Natural killer cell (primary cell): ENCODE results near the gene DCAF10. TPM values are rescaled to one million over a fixed set of nuclear protein-coding genes. Genes with fewer than 3 reads are reported as not detected.
A peak's percentile ranks its signal among the peaks of the same experiment; 100 is the strongest.

Experiments
- ATAC-seq, 3 donors: fragments of 150-1000 bp in 2 of 3; fragments of 200-7000 bp in 1 of 3; cut with Tn5 transposase; 1 replicate in 1 of 3; 2 replicates in 2 of 3; pipeline ENCODE4 v1.10.0; 2021; ENCODE audit warnings: mild to moderate bottlenecking in 2 of 3, moderate library complexity in 2 of 3
- DNase-seq, 2 donors: peaks; one replicate each; pipeline versions ENCODE4 v3.0.0 to v3.0.0-alpha.2; 2013 to 2021; ENCODE audit warnings: mixed read lengths in 1 of 2
- H3K27ac ChIP-seq: one replicate; pipeline ENCODE4 v1.5.1; 2013; ENCODE audit warnings: mild to moderate bottlenecking, low read length
- H3K27me3 ChIP-seq: one replicate; pipeline ENCODE4 v1.6.1; 2013; ENCODE audit warnings: low read length; ENCODE audit not compliant: control insufficient read depth, insufficient read depth
- H3K36me3 ChIP-seq: one replicate; pipeline ENCODE4 v1.6.1; 2013; ENCODE audit warnings: low read length; ENCODE audit not compliant: control insufficient read depth, insufficient read depth
- H3K4me1 ChIP-seq: one replicate; pipeline ENCODE4 v1.6.1; 2013; ENCODE audit warnings: low read length; ENCODE audit not compliant: control insufficient read depth, insufficient read depth
- H3K4me3 ChIP-seq: one replicate; pipeline ENCODE4 v1.5.1; 2013; ENCODE audit warnings: low read length
- H3K9me3 ChIP-seq: one replicate; pipeline ENCODE4 v1.6.1; 2013; ENCODE audit warnings: low read length; ENCODE audit not compliant: control insufficient read depth, insufficient read depth
- H3K27ac Mint-ChIP-seq, 2 donors: one replicate each; pipeline ENCODE4 v1.8.0; 2022; ENCODE audit warnings: mild to moderate bottlenecking in 2 of 2, mixed read lengths in 2 of 2, moderate library complexity in 1 of 2
- H3K27me3 Mint-ChIP-seq, 2 donors: one replicate each; pipeline ENCODE4 v1.8.0; 2022; ENCODE audit warnings: low read depth in 2 of 2, mixed read lengths in 2 of 2
- H3K36me3 Mint-ChIP-seq: one replicate; pipeline ENCODE4 v1.8.0; 2022; ENCODE audit warnings: mixed read lengths
- H3K4me1 Mint-ChIP-seq, 2 donors: one replicate each; pipeline ENCODE4 v1.8.0; 2022; ENCODE audit warnings: mixed read lengths in 2 of 2
- H3K4me3 Mint-ChIP-seq: one replicate; pipeline ENCODE4 v1.8.0; 2022; ENCODE audit warnings: mild to moderate bottlenecking, moderate library complexity, mixed read lengths
- H3K9me3 Mint-ChIP-seq, 2 donors: one replicate each; pipeline ENCODE4 v1.8.0; 2022; ENCODE audit warnings: mixed read lengths in 2 of 2
- WGBS: methylation state at CpG from one replicate; pipeline ENCODE4 v1.1.7; 2013; ENCODE audit warnings: missing lambda C conversion rate; ENCODE audit not compliant: insufficient coverage; 5-methylcytosine and 5-hydroxymethylcytosine counted together
- intact Hi-C: fragments of 100-400 bp; cut with micrococcal nuclease; formaldehyde crosslinking; loops from one replicate; pipeline ENCODE4 v1.14.2; 2022
- total RNA-seq, 4 donors: library from RNA; stranded (reverse); fragments of 120-200 nt in 1 of 4; gene quantifications; one replicate each; pipeline versions ENCODE4 v1.2.3 to v1.2.4, GENCODE V29; 2013 to 2022
- TF ChIP-seq, protein P1 (sequence below): fragments of 200-600 bp; IDR thresholded peaks from one replicate; pipeline ENCODE4 v1.8.0; 2022; ENCODE audit warnings: antibody characterized with exemption

Gene DCAF10
- total RNA-seq, 3 donors from 2014 or later (not counting 1 experiment from before 2014, with no cell fraction given) = 12.9 to 21.0 (median 18.5) TPM

DNA sequence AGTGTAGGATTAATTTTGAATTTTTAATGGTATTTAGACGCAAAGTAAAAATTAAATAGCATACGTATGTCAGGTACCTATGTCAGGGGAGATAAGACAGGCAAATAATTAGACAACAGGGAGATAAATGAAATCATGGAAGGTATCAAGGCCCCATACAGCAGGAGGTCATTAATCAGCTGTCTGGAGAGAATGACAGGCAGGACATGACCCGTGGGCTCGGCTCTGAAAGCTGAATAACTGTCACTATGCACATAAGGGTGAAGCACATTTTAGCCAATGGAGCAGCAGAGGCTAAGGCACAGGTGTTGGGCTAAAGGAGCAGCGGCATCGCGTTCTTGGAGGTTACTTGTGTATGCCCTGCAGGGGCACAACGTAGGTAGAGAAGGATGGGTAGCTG lies 91.5 kb downstream of the DCAF10 start:
- Mint-ChIP-seq H3K4me3 (no peak overlapping the region), H3K27me3 (no peaks in the 10 kb centered on the region), H3K27ac (no peak overlapping the region), H3K9me3 (no peaks in the 10 kb centered on the region), H3K36me3 (peaks cover 14% of the 10 kb centered on the region), H3K4me1 (peaks cover 6 to 11% of the 10 kb centered on the region in 2 donors)
- H3K4me1 ChIP-seq = no peaks in the 10 kb centered on the region
- ATAC-seq (no peak), DNase-seq (no peak)
- 93% methylated on average over 7 of the region's 8 CpGs for WGBS
- H3K4me3 ChIP-seq = no peak overlapping the region
- no peaks in the 10 kb centered on the region for H3K27me3 ChIP-seq
- no peak overlapping the region for H3K27ac ChIP-seq
- no peaks in the 10 kb centered on the region for H3K9me3 ChIP-seq
- TF ChIP-seq, protein P1, sequence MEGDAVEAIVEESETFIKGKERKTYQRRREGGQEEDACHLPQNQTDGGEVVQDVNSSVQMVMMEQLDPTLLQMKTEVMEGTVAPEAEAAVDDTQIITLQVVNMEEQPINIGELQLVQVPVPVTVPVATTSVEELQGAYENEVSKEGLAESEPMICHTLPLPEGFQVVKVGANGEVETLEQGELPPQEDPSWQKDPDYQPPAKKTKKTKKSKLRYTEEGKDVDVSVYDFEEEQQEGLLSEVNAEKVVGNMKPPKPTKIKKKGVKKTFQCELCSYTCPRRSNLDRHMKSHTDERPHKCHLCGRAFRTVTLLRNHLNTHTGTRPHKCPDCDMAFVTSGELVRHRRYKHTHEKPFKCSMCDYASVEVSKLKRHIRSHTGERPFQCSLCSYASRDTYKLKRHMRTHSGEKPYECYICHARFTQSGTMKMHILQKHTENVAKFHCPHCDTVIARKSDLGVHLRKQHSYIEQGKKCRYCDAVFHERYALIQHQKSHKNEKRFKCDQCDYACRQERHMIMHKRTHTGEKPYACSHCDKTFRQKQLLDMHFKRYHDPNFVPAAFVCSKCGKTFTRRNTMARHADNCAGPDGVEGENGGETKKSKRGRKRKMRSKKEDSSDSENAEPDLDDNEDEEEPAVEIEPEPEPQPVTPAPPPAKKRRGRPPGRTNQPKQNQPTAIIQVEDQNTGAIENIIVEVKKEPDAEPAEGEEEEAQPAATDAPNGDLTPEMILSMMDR = no peak
- intact Hi-C loops = no loop called here
- H3K36me3 ChIP-seq = peaks cover 27% of the 10 kb centered on the region

DNA sequence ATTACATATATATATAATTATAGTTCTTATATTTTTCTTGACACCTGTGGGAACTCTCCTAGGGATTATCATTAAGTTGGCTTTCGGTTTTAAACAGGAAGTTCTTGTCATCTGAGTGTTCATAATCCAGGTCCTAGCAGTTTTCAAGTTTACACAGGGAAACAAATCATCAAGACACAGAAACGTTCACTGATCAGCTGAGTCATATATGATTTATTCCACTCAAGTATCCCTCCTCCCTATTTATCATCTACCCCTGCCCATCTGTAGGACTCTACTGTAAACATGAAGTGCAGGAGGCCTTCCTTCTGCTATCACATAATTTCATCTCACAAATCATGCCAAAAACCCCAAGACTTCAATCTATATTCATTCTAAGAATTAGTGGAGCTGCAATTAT lies 97.1 kb downstream of the DCAF10 start:
- Histone ChIP-seq H3K4me1 (no peaks in the 10 kb centered on the region), H3K9me3 (no peaks in the 10 kb centered on the region), H3K27me3 (no peaks in the 10 kb centered on the region), H3K4me3 (no peak overlapping the region), H3K27ac (no peak overlapping the region), H3K36me3 (peaks cover 38% of the 10 kb centered on the region)
- no peak for ATAC-seq
- TF ChIP-seq, protein P1 = no peak
- H3K4me3 Mint-ChIP-seq = no peak overlapping the region
- DNase-seq = no peak
- peaks cover 8% of the 10 kb centered on the region for H3K36me3 Mint-ChIP-seq
- no peaks in the 10 kb centered on the region for H3K9me3 Mint-ChIP-seq
- intact Hi-C loops = no loop called here
- H3K4me1 Mint-ChIP-seq = peaks cover 1 to 6% of the 10 kb centered on the region in 2 donors
- 70% methylated on average over 2 of the region's 2 CpGs for WGBS
- H3K27me3 Mint-ChIP-seq = no peaks in the 10 kb centered on the region
- H3K27ac Mint-ChIP-seq = no peak overlapping the region

DNA sequence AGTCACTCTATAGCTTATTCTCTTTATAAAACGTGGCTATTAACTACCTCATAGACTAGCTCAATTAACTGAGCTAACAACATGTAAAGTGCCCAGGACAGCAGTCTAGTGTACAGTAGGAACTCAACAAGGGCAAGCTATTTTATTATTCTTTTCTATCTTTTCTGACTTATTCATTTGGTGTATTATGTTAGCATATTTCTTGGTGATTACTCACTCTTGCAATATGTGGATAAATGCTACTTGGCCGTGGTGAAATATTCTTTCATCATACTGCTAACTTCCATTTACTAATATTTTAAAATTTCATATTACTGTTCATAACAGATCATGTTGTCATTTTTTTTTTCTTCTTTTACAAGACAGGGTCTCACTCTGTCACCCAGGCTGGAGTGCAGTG lies 98.4 kb downstream of the DCAF10 start:
- H3K4me3 ChIP-seq = no peak overlapping the region
- no peaks in the 10 kb centered on the region for H3K9me3 ChIP-seq
- WGBS = 100% methylated on average over 2 of the region's 2 CpGs
- peaks cover 8% of the 10 kb centered on the region for H3K4me1 ChIP-seq
- Mint-ChIP-seq H3K27me3 (no peaks in the 10 kb centered on the region), H3K36me3 (no peaks in the 10 kb centered on the region), H3K27ac (no peak overlapping the region), H3K4me1 (peaks cover 8 to 15% of the 10 kb centered on the region in 2 donors), H3K4me3 (no peak overlapping the region), H3K9me3 (no peaks in the 10 kb centered on the region)
- TF ChIP-seq, protein P1 = no peak
- DNase-seq = no peak
- peaks cover 29% of the 10 kb centered on the region for H3K36me3 ChIP-seq
- intact Hi-C loops = no loop called here
- no peaks in the 10 kb centered on the region for H3K27me3 ChIP-seq
- ATAC-seq = no peak
- no peak overlapping the region for H3K27ac ChIP-seq

DNA sequence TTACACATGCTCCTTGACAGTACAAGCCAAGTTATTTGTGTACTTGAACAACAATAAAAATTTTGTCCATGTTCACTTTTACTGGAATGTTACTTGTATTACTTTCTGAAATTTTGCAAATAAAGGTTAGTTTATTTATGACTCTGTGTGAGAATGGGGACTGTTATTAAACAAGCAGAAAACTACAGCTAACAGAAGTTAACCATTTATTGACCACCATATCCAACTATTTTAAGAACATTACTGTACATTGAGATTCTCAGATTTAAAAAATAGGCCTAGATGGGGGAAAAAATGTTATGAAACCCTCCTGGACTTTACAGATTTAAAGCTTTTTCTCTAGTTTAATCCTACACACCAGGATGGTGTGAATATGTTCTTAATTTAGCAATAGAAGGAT lies 101.5 kb downstream of the DCAF10 start:
- no peaks in the 10 kb centered on the region for H3K27me3 ChIP-seq
- Mint-ChIP-seq H3K27me3 (no peaks in the 10 kb centered on the region), H3K36me3 (no peaks in the 10 kb centered on the region), H3K4me1 (peaks cover 17 to 33% of the 10 kb centered on the region in 2 donors), H3K4me3 (peak overlapping the region; percentile 94), H3K9me3 (no peaks in the 10 kb centered on the region), H3K27ac (no peak overlapping the region)
- TF ChIP-seq, protein P1 = no peak
- H3K4me3 ChIP-seq = no peak overlapping the region
- intact Hi-C loops = no loop called here
- no peak for ATAC-seq
- H3K4me1 ChIP-seq = peaks cover 17% of the 10 kb centered on the region
- no peak overlapping the region for H3K27ac ChIP-seq
- H3K36me3 ChIP-seq = peaks cover 14% of the 10 kb centered on the region
- no peaks in the 10 kb centered on the region for H3K9me3 ChIP-seq
- no peak for DNase-seq
